ENCODE results near the gene GNLY. TPM values are rescaled to one million over a fixed set of nuclear protein-coding genes. Genes with fewer than 3 reads are reported as not detected.

The GNLY gene
- total RNA-seq, 6 experiments from 2014 or later = 0.92 to 3.1 (median 1.6) TPM

DNA sequence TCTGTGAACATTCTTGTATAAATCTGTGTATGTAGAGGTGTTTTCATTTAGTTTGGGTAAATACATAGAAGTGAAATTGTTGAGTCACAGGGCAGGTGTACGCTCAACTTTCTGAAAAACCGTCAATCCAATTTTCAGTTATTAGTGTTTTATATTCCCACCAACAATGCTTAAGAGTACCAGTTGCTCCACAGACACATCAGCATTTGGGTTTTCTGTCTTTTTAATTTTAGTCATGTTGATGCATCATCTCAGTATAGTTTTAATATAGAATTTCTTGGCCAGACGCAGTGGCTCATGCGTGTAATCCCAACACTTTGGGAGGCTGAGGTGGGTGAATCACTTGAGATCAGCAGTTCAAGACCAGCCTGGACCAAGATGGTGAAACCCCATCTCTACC is 3.2 kb upstream of the GNLY start:
- H3K36me3 ChIP-seq = no peaks in the 10 kb centered on the region
- ATAC-seq (no peak), DNase-seq (no peak)
- no peak for TF ChIP-seq POLR2A (IDR thresholded peaks at IDR 0.05)
- TF ChIP-seq, protein P1, sequence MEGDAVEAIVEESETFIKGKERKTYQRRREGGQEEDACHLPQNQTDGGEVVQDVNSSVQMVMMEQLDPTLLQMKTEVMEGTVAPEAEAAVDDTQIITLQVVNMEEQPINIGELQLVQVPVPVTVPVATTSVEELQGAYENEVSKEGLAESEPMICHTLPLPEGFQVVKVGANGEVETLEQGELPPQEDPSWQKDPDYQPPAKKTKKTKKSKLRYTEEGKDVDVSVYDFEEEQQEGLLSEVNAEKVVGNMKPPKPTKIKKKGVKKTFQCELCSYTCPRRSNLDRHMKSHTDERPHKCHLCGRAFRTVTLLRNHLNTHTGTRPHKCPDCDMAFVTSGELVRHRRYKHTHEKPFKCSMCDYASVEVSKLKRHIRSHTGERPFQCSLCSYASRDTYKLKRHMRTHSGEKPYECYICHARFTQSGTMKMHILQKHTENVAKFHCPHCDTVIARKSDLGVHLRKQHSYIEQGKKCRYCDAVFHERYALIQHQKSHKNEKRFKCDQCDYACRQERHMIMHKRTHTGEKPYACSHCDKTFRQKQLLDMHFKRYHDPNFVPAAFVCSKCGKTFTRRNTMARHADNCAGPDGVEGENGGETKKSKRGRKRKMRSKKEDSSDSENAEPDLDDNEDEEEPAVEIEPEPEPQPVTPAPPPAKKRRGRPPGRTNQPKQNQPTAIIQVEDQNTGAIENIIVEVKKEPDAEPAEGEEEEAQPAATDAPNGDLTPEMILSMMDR (IDR thresholded peaks at IDR 0.05) = no peak
- no peaks in the 10 kb centered on the region for H3K4me1 ChIP-seq
- intact Hi-C loops (cut with DNase I) = no loop called here
- no peak overlapping the region for H3K27ac ChIP-seq
- no peaks in the 10 kb centered on the region for H3K27me3 ChIP-seq
- WGBS (ENCODE audit: insufficient coverage, low coverage, low lambda C conversion rate, missing lambda C conversion rate) = 87% methylated on average over 4 of the region's 4 CpGs
- H3K9me3 ChIP-seq = no peaks in the 10 kb centered on the region
- no peak overlapping the region for H3K4me3 ChIP-seq

DNA sequence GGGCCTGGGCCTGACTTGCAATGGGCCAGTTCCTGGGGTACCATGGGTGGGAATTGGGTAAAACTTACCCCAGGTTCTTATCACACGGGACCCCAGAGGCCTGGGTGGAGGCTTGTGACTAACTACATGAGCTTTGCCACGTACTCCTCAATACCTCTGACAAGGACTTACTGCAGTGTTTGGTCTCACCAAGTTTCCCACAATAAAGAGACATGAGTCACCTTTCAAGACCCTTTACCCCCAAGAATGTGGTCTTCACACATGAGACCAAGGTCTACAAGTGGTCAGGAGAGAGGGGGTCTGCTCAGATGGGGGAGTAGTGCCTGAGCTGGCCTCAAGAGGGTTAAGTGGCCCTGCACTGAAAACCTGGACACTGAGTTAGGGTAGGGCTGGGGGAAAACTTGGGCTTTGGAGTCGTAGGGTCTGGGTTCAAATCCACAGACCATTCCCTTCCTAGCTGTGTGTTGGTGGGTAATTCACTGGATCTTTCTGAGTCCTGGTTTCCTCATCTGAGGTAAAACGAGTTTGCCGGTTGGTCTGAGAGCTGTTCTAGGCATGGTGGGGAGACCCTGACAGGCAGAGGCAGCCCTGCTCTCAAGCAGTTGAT is 2.0 kb upstream of the GNLY start:
- Histone ChIP-seq H3K27me3 (no peaks in the 10 kb centered on the region), H3K4me3 (no peak overlapping the region), H3K36me3 (no peaks in the 10 kb centered on the region), H3K4me1 (no peaks in the 10 kb centered on the region), H3K27ac (no peak overlapping the region), H3K9me3 (no peaks in the 10 kb centered on the region)
- intact Hi-C loops (cut with DNase I) = no loop called here
- DNase-seq (no peak), ATAC-seq (no peak)
- WGBS (ENCODE audit: insufficient coverage, low coverage, low lambda C conversion rate, missing lambda C conversion rate) = 100% methylated on average over 2 of the region's 5 CpGs
- TF ChIP-seq POLR2A (IDR thresholded peaks at IDR 0.05) = no peak
- TF ChIP-seq, protein P1 (IDR thresholded peaks at IDR 0.05) = no peak

DNA sequence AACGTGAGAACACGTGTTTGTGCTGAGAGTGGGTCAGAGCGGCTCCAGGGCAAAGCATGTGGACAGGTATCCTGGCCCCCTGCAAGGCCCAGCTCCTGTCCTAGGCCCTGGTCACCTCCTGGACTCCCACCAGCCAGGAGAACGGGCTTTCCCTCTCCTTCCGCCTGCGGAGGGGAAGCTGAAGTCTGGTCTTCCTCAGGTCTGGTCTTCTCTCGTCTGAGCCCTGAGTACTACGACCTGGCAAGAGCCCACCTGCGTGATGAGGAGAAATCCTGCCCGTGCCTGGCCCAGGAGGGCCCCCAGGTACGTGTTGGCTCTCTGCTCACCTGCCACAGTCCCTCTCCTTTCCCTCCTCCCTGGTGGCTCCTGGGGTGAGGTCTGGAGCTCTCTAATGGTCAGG is 963 bp downstream of the GNLY start:
- Histone ChIP-seq H3K36me3 (no peaks in the 10 kb centered on the region), H3K9me3 (no peaks in the 10 kb centered on the region), H3K27ac (no peak overlapping the region), H3K27me3 (no peaks in the 10 kb centered on the region), H3K4me1 (no peaks in the 10 kb centered on the region), H3K4me3 (no peak overlapping the region)
- DNase-seq = no peak
- TF ChIP-seq POLR2A (IDR thresholded peaks at IDR 0.05) = no peak
- TF ChIP-seq, protein P1 (IDR thresholded peaks at IDR 0.05) = no peak
- intact Hi-C loops (cut with DNase I) = no loop called here
- no peak for ATAC-seq
- 80% methylated on average over 3 of the region's 11 CpGs for WGBS (ENCODE audit: insufficient coverage, low coverage, low lambda C conversion rate, missing lambda C conversion rate)

DNA sequence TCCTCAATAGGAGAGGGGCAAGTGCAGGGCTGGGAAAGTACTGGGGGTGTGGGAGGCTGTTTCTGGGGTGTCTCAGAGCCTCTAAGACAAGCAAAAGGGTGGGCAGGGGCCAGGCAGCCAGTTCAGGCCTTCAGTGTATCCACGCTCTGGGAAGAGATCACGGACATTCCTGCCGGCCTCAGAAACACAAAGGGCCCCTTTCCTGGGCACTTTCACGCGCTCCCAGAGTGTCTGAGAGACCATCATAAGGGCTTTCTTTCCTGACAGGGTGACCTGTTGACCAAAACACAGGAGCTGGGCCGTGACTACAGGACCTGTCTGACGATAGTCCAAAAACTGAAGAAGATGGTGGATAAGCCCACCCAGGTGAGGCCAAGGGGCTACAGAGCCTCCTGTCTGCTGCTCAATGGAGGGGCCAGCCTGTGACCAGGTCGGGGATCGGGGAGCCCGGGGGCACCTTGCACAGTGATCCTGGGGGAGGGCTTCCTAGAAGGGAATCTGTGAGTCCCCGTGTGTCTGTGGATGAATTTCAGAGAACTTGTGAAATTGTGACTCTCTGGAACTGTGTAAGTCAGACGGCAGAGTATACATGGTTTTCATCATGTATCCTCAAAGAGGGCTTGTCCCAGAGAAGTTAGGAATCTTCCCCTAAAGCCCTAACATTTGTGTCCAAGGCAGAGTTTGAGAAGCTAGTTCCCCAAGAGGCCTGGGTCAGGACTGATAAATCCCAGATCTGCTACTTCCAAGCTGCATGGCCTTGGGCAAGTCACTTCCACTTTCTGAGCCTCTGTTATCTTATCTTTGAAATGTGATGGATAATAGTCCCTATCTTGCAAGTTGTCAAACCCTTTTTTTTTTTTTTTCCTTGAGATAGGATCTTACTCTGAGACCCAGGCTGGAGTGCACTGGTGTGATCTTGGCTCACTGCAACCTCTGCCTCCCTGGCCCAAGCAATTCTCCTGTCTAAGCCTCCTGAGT is 1.8 kb downstream of the GNLY start:
- Histone ChIP-seq H3K9me3 (no peaks in the 10 kb centered on the region), H3K4me3 (no peak overlapping the region), H3K27ac (no peak overlapping the region), H3K27me3 (no peaks in the 10 kb centered on the region), H3K4me1 (no peaks in the 10 kb centered on the region), H3K36me3 (no peaks in the 10 kb centered on the region)
- TF ChIP-seq POLR2A (IDR thresholded peaks at IDR 0.05) = no peak
- TF ChIP-seq, protein P1 (IDR thresholded peaks at IDR 0.05) = no peak
- intact Hi-C loops (cut with DNase I) = no loop called here
- DNase-seq (no peak), ATAC-seq (no peak)
- 92% methylated on average over 2 of the region's 12 CpGs for WGBS (ENCODE audit: insufficient coverage, low coverage, low lambda C conversion rate, missing lambda C conversion rate)

Data from right lobe of liver (tissue), 6 donors.